HG03565 (cell line): ENCODE results near the gene ACSL6.

Source experiments
- ATAC-seq: cut with Tn5 transposase; IDR thresholded peaks from one replicate; pipeline ENCODE4 v1.9.1; 2021; ENCODE audit warnings: mild to moderate bottlenecking, moderate library complexity; ENCODE audit not compliant: unreplicated experiment

ACSL6 gene, protein sequence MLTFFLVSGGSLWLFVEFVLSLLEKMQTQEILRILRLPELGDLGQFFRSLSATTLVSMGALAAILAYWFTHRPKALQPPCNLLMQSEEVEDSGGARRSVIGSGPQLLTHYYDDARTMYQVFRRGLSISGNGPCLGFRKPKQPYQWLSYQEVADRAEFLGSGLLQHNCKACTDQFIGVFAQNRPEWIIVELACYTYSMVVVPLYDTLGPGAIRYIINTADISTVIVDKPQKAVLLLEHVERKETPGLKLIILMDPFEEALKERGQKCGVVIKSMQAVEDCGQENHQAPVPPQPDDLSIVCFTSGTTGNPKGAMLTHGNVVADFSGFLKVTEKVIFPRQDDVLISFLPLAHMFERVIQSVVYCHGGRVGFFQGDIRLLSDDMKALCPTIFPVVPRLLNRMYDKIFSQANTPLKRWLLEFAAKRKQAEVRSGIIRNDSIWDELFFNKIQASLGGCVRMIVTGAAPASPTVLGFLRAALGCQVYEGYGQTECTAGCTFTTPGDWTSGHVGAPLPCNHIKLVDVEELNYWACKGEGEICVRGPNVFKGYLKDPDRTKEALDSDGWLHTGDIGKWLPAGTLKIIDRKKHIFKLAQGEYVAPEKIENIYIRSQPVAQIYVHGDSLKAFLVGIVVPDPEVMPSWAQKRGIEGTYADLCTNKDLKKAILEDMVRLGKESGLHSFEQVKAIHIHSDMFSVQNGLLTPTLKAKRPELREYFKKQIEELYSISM

DNA sequence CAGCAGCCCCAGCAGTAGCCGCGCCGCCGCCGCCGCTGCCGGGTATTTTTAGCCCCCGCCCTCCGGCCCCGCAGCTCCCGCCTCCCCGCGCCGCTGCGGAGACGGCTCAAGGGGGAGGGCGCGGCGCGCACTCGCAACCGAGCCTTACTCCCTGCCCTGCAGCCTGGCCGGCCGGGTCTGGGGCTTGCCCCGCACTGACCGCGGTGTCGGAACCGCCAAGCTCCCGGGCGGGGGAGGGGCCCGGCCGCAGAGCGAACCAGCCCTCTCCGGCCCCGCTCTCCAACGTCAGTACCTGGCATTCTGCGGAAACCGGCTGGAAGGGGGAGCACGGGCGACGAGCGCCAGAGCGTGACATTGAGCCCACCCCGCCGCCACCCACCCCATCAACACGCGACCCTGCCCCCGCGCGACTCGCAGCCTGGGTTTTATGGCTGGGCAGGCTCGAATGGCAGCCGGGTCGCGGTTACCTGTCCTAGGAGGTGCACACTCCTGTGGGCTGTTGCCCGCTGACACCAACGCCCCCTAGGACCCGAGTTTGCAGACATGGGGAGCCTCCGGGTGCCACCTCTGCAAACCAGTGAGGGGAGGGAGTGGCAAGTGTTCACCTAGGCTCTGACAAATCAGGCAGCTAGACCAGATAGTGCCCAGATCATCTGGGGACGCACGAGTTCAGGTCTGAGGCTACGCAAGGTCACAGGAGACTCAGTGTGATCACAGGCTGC lies at the start of gene ACSL6:
ACSL6 (minus strand) TSS at position 37 of the 722 bp plus-strand sequence. CDS start 105 bp downstream, outside the sequence.
- ATAC-seq: no peak

DNA sequence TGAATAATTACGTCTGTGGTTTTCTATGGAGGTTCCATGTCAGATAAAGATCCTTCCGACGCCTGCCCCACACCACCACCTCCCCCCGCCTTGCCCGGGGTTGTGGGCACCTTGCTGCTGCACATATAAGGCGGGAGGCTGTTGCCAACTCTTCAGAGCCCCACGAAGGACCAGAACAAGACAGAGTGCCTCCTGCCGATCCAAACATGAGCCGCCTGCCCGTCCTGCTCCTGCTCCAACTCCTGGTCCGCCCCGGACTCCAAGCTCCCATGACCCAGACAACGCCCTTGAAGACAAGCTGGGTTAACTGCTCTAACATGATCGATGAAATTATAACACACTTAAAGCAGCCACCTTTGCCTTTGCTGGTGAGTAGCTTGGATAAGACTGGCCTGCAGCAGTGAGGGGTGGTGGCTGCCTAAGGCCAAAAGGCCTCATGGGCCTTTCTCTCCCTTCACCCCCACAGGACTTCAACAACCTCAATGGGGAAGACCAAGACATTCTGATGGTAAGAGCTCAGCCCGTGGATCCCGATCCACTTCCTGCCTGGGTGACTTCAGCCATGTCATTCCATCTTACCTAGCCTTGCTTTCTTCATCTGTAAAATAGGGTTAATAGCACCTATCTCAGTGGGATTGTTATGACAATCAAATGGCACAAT lies 49.2 kb upstream of the ACSL6 start, which contains the start of gene IL3:
IL3 (plus strand) TSS at position 155 of the 661 bp plus-strand sequence; CDS start at position 207, 52 bp downstream.
- ATAC-seq: no peak

DNA sequence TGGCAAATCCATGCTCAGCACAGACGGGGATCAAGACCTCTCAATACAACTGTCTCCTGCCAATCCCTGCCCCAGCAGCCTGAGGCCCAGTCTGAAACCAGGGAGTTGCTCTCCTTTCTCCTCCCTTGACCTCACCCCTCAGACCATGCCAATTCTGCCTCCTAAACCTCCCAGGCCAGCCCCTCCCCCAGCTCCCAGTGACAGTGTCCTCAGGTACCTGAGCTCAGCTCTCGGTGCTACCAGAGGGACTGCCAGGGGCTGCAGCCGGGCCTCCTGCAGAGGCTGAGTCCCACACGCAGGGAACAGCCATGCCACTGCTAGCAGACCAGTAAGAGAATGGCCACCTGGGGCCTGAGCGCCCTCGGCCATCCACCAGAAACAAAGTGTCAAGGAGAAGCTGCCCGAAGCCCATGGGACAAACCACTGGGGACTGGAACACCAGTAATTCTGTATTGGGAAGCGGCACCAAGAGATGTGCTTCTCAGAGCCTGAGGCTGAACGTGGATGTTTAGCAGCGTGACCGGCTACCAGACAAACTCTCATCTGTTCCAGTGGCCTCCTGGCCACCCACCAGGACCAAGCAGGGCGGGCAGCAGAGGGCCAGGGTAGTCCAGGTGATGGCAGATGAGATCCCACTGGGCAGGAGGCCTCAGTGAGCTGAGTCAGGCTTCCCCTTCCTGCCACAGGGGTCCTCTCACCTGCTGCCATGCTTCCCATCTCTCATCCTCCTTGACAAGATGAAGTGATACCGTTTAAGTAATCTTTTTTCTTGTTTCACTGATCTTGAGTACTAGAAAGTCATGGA lies 48.4 kb upstream of the ACSL6 start:
- ATAC-seq: no peak

DNA sequence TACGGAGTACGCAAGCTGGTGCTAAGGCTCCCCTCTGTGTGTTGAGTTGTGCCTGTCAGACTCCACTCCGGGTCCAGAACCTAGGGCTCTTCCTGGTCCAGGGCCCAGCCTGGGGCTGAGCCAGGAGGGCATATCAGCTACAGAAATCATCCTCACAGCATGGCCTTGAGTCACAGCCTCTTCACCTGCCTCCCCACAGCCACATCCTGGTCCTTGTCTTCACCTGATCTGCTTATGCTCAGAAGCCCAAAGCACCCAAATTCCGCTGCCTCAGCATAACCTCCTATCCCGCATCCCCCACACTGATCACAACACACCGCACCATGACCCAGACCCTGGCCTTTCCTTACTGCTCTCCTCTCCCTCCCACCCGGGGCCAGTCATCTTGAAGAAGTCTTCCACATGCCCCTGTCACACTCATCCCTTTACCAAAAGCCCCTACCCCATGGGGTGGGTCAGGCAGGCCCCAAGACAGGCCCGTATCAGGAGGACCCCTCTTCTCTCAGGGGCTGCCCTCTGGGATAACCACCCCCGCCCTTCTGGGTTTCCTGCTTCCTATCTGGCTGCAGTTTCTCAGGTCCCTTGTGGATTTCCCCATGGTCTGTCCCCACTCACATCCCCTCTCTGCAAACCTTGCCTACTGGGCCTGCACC lies 47.7 kb upstream of the ACSL6 start:
- no peak for ATAC-seq

DNA sequence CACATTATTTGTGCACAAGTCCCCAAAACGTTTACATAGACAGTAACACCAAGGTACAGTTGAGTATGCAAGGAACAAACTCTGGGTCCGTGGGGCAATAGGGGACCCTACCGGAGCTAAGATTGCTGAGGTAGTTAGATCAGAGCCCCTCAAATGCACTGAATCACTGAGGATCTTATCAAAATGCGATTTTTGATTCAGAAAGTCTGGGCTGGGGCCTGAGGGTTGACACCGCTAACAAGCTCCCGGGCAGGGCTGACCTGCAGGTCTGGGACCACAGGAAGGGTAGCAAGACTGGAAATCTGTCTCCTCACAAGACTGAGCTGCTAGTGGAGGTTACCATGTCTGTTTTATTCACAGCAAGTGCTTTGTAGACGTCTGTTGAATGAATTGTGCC lies 47.2 kb upstream of the ACSL6 start:
- ATAC-seq: no peak

DNA sequence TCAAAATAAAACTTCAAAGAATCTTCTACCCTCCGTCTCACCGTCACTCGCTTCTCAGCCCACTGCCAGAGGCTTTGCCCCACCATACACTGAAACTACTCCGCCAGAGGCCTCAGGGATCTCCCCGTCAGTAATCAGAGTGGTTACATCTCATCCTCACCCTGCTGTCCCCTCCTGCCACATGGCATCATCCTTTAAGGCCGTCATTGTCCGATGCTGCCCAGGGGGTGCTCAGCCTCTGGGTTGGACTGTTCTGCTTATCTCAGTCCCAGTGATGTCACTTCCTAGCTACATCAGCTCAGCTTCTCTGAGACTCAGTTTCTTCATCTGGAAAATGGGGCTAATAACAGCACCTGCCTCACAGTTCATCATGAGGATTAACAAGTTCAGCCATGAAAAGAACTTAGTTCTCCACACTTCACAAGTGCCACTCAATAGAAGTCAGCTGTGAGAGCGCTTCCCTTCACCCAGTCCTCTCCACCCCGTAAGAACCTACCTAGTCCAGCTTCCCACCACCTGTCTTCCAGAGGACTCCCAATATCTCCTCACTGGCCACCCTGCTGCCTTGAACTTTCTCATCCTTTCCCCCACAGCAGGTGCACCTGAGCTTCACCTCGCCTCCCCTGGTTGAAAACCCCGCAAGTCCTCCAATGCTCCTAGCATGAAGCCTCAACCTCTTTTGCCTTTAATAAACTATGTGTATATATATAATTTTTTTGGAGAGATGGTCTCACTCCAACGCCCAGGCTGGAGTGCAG lies 46.2 kb upstream of the ACSL6 start:
- no peak for ATAC-seq

DNA sequence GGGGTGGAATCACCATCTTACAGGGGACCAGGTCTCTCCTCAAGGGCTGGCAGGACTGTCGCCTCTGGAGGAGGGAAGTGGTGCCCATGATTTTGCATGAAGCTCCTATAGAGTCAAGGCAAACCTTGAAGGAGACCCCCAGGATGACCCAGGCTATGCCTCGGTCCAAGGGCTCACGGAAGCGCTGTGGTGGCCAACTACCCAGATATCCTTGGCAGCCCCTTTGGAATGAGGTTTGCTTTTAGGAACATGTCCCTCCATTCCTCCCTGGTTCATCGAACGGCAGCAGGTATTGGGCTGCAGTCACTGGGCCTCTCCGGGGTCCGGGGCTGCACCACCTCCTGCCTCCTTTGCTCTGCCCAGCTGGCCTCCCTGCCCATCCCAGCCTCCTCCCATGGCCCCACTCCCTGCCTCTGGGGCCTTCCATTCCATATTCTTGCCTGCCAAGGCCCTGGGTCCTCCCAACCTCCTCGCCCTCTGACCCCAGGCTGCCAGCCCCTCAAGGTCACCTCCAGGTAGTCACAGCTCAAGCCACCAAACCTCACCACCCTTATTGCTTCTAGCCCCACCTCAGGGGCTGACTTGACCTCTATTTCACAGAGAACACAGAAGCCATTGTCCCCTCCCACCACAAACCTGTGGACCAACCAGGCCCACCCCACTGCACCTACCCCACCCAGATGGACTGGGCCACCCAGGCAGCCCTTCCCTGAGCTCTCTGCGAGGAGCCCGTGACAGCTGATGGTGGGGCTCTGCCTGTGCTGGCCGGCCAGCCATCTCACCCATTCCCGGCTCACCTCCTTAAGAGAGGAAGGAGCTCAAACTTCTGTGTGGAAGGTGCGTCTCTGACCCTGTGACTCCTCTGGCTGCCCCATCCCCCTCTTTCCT lies 45.4 kb upstream of the ACSL6 start:
- no peak for ATAC-seq

DNA sequence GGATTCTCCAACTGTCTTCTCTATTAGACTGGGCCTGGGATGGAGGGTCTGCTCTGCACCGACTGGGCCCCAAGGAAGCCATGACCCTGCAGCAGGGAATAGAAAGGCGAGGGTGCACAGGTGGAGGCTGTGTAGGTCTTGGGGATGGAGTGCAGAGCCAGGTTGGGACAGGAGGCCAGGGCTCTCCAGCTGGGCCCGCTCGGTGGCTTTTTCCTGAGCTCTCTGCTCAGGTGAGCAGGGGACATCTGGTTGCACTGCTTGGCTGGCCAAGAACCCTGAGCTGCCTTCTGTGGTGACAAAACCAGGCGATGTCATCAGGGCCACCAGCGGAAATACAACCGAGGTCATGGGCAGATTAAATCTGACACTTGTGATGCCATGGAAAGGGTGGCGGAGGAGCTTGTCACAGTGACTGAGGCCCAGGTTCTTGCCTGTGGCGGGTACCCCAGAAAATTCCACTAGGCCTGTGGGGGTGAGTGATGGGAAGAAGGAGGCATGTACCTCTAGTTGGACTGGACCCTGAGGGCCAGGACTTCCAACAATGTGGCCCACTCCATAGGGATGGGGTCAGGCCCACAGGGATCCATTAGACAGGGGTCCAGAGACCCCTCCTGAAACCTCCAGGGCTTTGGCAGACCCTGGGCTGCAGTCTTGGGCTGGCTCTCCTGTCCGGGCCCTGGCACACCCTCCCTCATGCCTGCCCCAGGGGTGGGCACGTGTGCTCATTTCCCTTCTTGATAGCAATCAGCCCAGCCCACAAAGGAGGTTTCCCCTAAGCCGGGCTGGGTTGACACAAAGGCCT lies 44.6 kb upstream of the ACSL6 start:
- no peak for ATAC-seq

DNA sequence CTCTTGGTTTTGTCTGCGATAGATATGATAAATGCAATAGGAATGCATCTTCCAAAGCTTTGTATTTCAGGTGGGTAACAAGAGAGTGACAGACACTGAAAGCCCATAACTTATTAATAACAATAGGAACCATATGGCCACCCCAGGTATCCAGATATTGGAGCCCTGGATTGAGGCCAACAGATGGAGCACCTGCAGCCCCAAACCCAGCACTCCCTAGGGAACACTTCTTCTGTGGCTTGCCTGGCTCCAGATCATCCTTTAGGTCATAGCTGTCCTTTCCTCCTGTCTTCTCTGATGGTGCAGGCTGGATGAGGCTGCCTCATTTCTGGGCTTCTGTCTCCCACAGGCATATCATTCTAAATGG lies 44.0 kb upstream of the ACSL6 start:
- ATAC-seq: no peak

DNA sequence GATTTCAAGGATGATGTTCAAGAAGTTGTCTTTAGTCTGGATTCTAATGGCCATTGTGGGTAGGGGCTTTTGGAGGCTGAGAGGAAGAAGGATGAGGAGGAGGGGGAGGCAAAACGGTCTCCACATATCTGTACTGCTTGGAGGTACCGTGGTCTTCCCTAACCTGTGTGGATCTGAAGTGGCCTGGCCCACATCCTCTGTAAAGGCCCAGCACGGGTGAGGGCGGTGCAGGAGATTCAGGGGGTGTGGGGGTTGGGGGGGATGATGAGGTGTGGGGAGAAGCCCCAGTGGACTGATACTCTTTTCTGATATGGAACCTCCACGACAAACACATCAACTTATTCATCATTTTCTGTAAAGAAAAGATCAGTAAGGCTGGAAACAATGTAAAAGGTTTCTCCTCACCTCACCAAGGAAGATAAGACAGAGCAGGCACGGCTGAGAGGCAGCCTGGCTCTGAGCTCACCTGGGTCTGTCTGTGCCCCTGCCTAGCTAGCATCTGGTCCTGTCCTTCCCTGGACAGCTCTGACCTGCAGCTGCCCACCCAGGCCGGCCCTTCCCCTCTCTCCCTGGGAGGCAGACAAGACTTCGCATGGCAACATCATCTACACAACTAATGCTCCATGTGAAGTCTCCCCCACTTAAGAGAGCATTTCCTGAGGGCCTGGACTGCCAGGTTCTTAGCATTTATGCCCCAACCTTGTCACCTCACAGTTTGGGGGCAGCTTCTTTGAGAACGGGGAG lies 43.4 kb upstream of the ACSL6 start:
- no peak for ATAC-seq

DNA sequence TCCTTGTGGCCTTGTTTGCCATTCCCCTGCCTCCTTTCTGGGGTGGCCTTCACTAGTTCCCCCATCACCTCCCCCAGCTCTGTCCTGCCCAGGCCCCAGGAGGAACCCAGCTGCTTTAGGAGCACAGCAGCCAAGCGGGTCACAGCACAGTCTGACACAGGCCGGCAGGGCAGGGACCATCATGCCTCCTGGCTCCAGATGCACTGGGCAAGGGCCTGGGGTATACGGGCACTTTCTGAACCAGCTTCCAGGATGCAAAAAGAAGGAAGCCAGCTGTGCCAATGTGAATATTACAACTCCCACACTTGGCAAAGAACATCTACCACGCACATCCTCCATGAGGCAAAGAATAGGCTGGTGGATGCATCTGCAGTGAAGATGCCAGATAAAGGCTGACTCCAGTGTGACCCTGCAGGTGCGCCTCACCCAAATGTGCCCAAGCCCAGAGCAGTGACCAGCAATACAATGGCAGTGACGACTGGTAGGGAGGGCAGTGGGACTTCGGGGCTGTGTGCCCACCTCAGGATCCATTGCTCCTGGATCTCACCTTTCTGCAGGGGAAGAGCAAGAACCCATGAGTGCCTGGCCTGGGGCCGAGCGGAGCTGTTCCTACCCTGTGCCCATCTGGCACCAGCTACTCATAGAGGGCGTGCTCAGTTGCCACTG lies 42.7 kb upstream of the ACSL6 start:
- ATAC-seq: no peak

DNA sequence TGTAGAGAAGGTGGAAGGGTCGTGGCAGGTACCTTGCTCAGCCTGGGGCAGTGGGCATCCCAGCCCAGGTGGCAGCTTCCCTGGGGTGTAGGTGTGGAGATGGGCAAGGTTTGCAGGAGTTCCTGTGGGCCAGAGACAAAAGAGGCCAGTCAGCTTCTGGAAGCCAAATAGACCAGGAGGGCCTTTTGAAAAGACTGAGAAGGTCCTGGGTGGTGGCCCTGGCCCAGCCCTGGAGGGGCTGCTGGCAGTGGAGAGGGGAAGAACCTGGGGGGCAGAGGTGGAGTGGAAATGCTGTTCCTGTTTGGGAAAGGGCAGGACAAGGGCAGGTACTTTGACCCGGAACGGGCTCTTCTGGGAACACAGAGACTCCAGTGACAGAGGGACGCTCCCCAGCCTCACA lies 42.0 kb upstream of the ACSL6 start:
- ATAC-seq: no peak

DNA sequence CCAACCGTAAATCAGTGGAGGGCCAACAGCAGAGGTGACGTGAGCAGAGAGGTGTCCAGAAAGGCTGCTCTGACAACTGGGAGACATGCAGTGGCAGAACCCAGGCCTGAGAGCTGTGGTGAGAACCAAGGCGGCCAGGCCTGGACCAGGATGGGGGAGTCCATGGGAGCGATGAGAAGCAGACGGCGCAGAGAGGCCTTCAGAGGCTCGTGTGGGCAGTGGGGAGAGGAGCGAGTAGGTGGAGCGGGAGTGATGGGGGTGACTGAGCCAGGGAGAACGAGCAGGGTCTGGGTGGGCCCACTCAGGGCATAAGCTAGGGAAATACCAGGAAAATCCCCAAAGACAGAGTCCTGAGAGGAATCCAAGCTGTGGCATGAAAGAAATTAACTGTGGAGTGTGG lies 41.1 kb upstream of the ACSL6 start:
- no peak for ATAC-seq

DNA sequence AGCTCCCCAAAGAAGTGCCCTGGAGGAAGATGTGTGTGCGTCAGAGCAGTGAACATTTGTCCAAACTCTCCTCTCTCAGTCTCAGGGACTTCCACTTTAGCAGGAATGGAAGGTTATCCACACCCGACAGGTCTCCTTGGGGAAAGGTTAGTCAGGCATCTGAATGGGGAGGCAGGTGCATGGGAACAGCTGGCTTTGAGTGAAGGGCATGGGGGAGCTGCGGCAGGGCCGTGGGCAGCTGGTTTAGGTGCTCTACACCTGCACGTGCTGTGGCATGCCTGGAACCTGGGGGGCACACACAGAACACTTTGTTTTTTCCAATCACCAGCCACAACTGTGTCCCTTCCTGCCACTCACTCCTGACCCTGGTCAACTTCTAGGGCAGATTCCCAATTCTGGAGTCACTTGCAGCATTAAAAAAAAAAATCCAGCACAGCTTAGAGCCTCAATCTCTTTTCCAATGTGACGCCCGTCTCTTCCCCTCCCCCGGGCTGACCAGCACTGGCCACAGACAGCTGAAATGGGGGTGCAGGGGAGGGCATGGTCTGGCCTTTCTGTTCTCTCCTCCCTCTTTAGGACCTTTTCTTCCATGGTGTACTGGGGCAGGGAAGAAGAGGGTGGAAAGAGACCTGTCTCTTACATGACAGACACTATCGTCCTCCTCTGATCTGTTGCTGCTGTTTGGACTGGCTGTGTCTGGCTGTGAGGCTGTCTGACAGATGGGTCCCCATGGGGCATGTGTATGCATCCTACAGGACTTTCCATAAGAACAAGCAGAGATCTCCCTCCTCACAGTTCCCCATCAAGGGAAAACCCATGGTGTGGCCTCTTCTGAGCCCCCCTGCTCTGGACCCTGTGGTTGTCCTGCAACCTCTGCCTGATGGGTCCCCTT lies 39.4 kb upstream of the ACSL6 start:
- no peak for ATAC-seq

DNA sequence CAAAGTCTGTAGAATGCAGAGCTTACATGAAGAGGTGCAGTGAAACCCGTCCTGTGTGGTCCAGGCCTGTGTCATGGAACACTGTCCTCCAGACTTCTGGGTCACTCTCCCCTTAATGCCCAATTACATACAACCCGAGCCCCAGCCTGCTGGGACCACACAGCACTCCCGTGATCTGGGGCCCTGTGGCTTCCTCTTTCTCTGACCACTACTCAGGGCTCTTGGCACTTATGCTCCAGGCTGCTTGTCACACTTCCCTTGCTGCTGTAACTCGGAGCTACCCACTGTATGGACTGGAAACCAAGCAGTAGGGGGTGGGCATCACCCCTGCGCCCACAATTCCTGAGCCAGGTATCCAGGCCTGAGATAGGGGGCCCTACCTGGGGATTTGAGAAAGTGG lies 38.7 kb upstream of the ACSL6 start:
- ATAC-seq: no peak
